Calu3 (cell line): ENCODE data around the gene NAAA. TPM values are rescaled to one million over a fixed set of nuclear protein-coding genes. Genes with fewer than 3 reads are reported as not detected.
"Not testable (repeated sequence)": the region's sequence is repeated elsewhere in the genome, so short reads cannot be mapped to it uniquely, and the experiment has no call there.

Source experiments
- BruUV-seq: library from RNA; stranded (reverse); fragments of 400-500 nt; replicated peaks from 2 replicates; lab custom pipeline; 2021; lab: Mats Ljungman, UMichigan
- CTCF ChIA-PET: fragments of 300-600 bp; sonication (Branson Sonifier 250); formaldehyde crosslinking; loops from one replicate; lab custom pipeline; 2022; ENCODE audit warnings: antibody characterized with exemption; lab: Charles Lee
- DNase-seq: peaks from one replicate; pipeline ENCODE4 v3.0.0; 2022
- H3K27ac Mint-ChIP-seq: one replicate; pipeline ENCODE4 v1.8.0; 2022; ENCODE audit warnings: mixed read lengths; ENCODE audit not compliant: unreplicated experiment
- H3K27me3 Mint-ChIP-seq: one replicate; pipeline ENCODE4 v1.8.0; 2022; ENCODE audit warnings: mixed read lengths; ENCODE audit not compliant: unreplicated experiment
- H3K36me3 Mint-ChIP-seq: one replicate; pipeline ENCODE4 v1.8.0; 2022; ENCODE audit warnings: mild to moderate bottlenecking, moderate library complexity, mixed read lengths; ENCODE audit not compliant: insufficient read depth, unreplicated experiment
- H3K4me1 Mint-ChIP-seq: one replicate; pipeline ENCODE4 v1.8.0; 2022; ENCODE audit warnings: mild to moderate bottlenecking, low read depth, mixed read lengths; ENCODE audit not compliant: unreplicated experiment
- H3K4me3 Mint-ChIP-seq: one replicate; pipeline ENCODE4 v1.8.0; 2022; ENCODE audit warnings: mild to moderate bottlenecking, low read depth, moderate library complexity, mixed read lengths; ENCODE audit not compliant: unreplicated experiment
- H3K9me3 Mint-ChIP-seq: one replicate; pipeline ENCODE4 v1.8.0; 2022; ENCODE audit warnings: low read depth, mixed read lengths; ENCODE audit not compliant: unreplicated experiment
- CTCF ChIP-seq: fragments of 200-600 bp; IDR thresholded peaks from one replicate; pipeline ENCODE4 v1.8.0; 2022; ENCODE audit warnings: antibody characterized with exemption; ENCODE audit not compliant: unreplicated experiment
- intact Hi-C: fragments of 100-400 bp; cut with micrococcal nuclease; formaldehyde crosslinking; loops from one replicate; pipeline ENCODE4 v1.10.0; 2022; ENCODE audit not compliant: unreplicated experiment
- total RNA-seq: library from RNA; stranded (reverse); gene quantifications from 2 replicates; pipeline ENCODE4 v1.2.3, GENCODE V29; 2022

NAAA gene
- total RNA-seq, 1 experiment from 2014 or later, result 6.2 TPM

DNA sequence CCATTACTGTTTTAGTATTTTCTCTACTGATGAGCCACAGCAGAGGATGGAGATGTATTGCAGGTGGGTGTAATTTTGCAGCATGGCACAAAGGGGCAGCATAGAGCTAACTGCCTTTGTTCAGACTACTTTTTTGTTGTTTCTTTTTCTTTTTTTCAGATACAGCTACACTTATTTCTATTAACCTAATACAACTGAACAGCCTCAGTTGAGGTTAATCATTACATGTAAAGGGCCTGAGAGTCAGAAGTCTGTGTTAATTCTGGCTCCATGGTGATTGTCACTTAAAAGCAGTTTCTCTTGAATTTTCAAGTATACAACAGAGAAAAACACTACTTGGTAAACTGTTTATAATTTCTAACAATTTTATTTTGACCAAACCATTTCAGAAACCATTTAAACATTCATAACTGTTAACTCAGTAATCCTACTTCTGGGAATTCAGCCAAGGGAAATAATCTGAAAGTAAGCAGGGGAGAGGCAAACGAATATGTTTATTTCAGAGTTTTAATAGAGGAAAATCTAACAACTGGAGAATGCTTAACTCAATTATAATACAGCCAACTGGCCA, 24.6 kb downstream of the NAAA start:
- peak; percentile 32 for DNase-seq
- CTCF ChIA-PET, result interaction anchor here (0.6 to 1.3 kb wide), 6 partner anchors 11 to 505 kb away, joined by 3 to 6 read pairs (median 3); no protein-coding TSS in a partner anchor
- Mint-ChIP-seq H3K4me1 (no peaks in the 10 kb centered on the region), H3K27me3 (no peaks in the 10 kb centered on the region), H3K4me3 (no peak overlapping the region), H3K27ac (no peak overlapping the region), H3K9me3 (no peaks in the 10 kb centered on the region), H3K36me3 (no peaks in the 10 kb centered on the region)
- TF ChIP-seq CTCF, result peak; percentile 49
- BruUV-seq, result no TSS peak
- intact Hi-C loops, result no loop called here

DNA sequence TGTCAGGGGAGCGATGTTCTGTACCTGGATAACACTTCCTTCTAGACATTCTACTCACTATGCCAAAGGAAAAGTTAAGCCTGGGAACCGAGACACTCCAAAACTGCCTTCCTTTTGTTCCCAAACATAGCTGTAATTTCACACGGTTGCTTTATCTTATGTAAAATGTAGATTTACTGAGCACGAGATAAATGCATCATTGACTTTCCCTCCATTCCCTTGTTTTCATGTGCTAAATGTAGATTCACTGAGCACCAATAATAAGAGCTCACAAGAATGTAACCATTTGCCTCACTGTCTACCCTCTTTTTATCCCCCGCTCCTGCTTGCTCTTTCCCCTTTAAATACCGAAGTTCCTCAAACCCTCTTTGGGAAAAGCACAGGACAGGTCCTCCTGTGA, 27.8 kb downstream of the NAAA start:
- TF ChIP-seq CTCF, result no peak
- intact Hi-C loops, result no loop called here
- Mint-ChIP-seq H3K27me3 (no peaks in the 10 kb centered on the region), H3K27ac (no peak overlapping the region), H3K4me1 (no peaks in the 10 kb centered on the region), H3K4me3 (no peak overlapping the region), H3K9me3 (no peaks in the 10 kb centered on the region), H3K36me3 (no peaks in the 10 kb centered on the region)
- BruUV-seq, result no TSS peak
- DNase-seq, result no peak
- CTCF ChIA-PET, result interaction anchor here (0.8 kb wide), 1 partner anchor 18 kb away, joined by 3 read pairs; no protein-coding TSS in a partner anchor

DNA sequence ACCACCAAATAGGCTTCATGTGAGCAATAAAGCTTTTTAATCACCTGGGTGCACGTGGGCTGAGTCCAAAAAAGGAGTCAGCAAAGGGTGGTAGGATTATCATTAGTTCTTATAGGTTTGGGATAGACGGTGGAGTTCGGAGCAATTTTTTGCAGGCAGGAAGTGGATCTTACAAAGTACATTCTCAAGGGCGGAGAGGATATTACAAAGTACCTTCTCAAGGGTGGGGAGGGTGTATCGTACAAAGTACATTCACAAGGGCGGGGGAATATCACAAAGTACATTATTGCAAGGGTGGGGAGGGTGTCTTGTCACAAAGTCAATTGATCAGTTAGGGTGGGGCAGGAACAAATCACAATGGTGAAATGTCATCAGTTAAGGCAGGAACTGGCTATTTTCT, 30.0 kb downstream of the NAAA start:
- BruUV-seq, CTCF ChIA-PET: not testable (repeated sequence)

GRCh38 chr4:75909405-75909804, 31.4 kb downstream of the NAAA start:
- CTCF ChIA-PET, result interaction anchor here (1.0 kb wide), 1 partner anchor 13 kb away, joined by 3 read pairs; no protein-coding TSS in a partner anchor
- intact Hi-C loops, result no loop called here
- no peak overlapping the region for H3K27ac Mint-ChIP-seq
- no peaks in the 10 kb centered on the region for H3K9me3 Mint-ChIP-seq
- no peak for DNase-seq
- H3K4me3 Mint-ChIP-seq, result no peak overlapping the region
- H3K27me3 Mint-ChIP-seq, result no peaks in the 10 kb centered on the region
- no peak for TF ChIP-seq CTCF
- no TSS peak for BruUV-seq
- H3K4me1 Mint-ChIP-seq, result no peaks in the 10 kb centered on the region
- no peaks in the 10 kb centered on the region for H3K36me3 Mint-ChIP-seq

More for the DNA sequence above, 30.0 kb downstream of the NAAA start:
- DNase-seq, H3K9me3 Mint-ChIP-seq, H3K27me3 Mint-ChIP-seq, H3K4me1 Mint-ChIP-seq, H3K36me3 Mint-ChIP-seq, H3K27ac Mint-ChIP-seq, intact Hi-C loops, H3K4me3 Mint-ChIP-seq: not testable (repeated sequence)

GRCh38 chr4:75908555-75908954, 32.3 kb downstream of the NAAA start:
- no peaks in the 10 kb centered on the region for H3K4me1 Mint-ChIP-seq
- no peak overlapping the region for H3K27ac Mint-ChIP-seq
- TF ChIP-seq CTCF, result no peak
- H3K27me3 Mint-ChIP-seq, result no peaks in the 10 kb centered on the region
- no peaks in the 10 kb centered on the region for H3K9me3 Mint-ChIP-seq
- intact Hi-C loops, result no loop called here
- no peaks in the 10 kb centered on the region for H3K36me3 Mint-ChIP-seq
- no TSS peak for BruUV-seq
- CTCF ChIA-PET, result no interaction called here
- no peak overlapping the region for H3K4me3 Mint-ChIP-seq
- DNase-seq, result no peak
